Measurements from ENCODE around the gene RAB20.
"Not testable (repeated sequence)": the region's sequence is repeated elsewhere in the genome, so short reads cannot be mapped to it uniquely, and the experiment has no call there.

RAB20 gene, protein sequence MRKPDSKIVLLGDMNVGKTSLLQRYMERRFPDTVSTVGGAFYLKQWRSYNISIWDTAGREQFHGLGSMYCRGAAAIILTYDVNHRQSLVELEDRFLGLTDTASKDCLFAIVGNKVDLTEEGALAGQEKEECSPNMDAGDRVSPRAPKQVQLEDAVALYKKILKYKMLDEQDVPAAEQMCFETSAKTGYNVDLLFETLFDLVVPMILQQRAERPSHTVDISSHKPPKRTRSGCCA

DNA sequence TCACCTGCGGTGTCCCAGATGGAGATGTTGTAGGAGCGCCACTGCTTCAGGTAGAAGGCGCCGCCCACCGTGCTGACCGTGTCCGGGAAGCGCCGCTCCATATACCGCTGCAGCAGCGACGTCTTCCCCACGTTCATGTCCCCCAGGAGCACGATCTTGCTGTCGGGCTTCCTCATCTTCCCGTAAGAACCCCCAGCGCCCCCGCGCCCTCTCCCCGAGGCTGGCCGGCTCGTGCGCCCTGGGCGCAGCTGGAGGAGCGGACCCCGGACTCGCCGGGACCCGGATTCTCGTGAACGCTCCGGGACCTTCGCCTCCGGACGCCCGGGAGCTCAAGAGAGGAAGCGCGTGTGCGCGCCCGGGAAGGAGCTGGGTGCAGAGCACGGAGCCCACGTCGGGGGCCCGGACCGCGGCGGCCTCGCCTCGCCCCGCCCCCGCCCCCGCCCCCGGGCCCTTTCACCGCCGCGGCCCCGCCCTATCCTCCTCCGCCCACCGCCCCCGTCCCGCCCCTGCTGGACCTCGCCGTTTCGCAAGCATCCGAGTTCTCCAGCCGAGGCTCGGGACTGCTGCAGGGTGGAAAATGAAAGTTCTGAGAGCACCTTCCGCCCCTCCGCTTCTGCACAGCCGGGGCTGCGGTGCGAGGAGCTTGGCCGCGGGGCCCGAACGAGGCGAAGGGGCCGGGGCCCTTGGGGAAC lies at the start of gene RAB20:
RAB20 (minus strand) TSS at position 379 of the 692 bp plus-strand sequence; CDS start at position 176, 203 bp downstream.
- peak; percentile 55 to 73 for DNase-seq

DNA sequence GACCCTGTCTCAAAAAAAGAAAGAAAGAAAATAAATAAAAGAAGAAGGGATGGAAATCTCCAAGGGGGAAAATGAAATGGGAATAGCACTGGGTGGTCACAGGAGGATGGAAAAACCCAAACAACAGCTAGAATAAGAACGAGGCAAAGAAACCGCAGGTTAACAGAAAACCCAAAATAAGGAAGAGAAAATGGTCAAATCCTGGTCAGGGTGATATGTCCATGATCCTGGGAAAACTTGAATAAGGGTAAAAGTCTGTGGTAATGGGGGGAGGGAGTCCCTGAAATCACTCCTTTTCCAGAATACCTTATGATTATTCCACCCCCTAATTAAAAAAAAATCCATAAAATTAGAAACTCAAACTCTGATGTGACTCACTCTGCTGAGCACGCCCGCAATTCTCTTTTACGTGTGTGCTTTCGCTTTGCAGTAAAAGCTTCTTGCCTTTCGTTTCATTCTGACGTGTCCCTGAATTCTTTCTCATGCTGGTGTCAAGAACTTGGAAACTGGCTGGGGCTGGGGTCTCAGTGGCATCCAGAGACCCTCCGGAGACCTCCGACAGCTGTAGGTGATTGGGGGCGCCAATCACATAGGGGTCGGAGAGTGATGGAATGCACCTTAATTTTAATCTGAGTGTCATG lies 49.6 kb upstream of the RAB20 start:
- no peak for DNase-seq

DNA sequence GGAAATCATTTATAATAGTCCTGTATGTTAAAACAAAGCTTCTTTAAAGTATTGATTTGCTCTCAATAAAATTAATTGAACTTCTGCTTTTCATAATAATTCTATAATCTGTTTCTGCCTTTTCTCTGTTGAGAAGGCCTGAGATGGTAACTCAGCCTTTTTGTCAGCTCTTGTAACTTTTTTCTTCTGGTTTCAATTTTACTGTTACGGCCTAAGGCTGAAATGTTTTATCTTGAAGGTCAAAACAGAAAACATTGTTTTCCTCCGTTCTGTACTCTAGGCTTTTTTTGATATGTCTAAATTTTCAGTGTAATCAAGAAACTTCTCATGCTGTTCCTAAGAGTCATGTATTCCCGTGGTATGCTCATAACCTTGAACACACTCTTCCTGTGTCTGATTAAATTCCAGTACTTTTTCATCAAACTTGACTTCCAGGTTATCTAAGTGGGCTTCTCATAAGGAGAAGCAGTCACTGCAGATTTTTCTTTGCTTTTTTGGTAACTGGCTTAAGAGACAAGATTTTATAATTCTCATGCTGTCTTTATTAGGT lies 46.2 kb upstream of the RAB20 start:
- DNase-seq = no peak

DNA sequence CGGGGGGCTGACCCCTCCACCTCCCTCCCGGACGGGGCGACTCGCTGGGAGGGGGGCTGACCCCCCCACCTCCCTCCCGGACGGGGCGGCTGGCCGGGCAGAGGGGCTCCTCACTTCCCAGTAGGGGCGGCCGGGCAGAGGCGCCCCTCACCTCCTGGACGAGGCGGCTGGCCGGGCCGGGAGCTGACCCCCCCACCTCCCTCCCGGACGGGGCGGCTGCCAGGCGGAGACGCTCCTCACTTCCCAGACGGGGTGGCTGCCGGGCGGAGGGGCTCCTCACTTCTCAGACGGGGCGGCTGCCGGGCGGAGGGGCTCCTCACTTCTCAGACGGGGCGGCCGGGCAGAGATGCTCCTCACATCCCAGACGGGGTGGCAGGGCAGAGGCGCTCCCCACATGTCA lies 44.8 kb upstream of the RAB20 start:
- DNase-seq = not testable (repeated sequence)

DNA sequence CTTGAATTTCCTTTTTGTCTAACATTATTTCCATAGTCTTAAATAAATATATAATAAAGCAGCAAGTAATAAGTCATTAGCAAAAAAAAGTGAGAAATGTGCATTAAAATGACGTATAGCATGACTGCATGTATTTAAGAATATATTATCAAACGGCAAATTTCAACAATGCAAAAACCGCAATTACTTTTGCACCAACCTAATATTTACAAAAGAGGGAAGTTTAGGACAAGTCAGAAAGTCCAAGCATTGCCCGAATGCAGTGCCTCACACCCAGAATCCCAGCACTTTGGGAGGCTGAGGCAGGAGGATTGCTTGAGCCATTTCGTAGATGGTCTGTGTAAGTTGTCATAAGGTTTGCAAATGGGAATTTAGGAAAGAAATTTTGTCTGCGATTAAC lies 43.6 kb upstream of the RAB20 start:
- DNase-seq = no peak

DNA sequence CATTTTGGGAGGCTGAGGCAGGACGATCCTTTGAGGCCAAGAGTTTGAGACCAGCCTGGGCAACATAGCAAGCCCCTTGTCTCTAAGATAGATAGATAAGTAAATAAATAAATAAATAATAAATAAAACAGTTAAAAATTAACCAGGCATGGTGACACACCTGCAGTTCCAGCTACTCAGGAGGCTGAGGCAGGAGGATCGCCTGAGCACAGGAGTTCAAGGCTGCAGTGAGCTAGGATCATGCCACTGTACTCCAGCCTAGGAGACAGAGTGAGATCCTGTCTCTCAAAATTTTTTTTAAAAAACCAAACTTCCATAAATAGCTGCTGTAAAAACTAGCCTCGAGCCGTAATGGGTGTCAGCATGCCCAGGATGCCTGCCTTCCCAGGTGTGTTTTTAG lies 39.5 kb upstream of the RAB20 start:
- DNase-seq = no peak

DNA sequence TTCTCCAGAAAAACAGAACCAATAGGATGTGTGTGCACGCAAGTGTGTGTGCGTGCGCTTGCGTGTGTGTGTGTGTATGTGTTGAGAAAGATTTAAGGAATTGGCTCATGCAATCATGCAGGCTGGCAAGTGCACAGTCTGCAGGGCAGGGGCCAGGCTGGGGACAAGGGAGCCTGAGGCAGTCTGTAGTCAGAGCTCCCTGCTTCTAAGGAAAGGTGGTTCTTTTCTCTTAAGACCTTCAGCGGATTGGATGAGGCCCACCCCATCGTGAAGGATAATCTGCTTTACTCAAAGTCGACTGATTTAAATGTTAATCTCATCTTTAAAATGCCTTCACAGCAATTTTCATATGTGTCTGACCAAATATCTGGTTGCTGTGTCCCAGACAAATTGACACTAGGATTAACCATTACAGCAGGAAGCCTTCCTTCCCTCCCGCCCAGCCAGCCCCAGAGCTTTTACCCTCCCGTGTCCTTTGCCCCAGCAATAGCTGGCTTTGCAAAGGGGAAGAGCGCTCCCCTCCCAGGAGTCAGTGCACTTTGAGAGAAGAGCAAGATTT lies 38.8 kb upstream of the RAB20 start:
- no peak for DNase-seq

DNA sequence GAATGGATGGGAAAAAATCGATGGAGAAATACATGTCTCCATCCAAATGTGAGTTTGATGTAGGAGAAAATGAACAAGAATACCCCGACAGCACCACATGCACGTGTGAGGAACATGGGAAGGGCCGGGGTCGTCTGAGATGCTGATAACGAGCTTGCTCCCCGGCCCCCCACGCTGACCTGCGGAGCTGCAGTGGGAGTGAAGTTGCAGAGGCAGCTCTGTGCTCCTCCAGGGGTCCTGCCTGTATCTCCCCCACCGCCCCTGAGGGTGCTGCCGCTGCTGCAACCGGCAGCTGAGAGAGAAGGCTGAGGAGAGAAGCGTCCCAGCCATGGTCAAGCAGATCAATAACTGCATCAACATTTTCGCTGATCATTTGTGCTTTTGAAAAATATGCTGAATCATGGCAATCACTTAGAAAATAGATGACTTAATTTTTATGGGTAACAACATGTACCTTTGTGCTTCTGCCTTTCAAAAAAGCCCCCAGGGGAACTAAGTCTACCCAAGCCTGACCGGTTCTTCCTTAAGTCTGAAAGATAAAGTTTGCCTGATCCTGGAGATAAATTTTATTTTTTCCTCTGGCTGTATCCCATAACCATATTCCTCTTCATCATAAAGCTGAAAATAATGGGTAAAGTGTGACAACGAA lies 35.6 kb upstream of the RAB20 start:
- DNase-seq = no peak

DNA sequence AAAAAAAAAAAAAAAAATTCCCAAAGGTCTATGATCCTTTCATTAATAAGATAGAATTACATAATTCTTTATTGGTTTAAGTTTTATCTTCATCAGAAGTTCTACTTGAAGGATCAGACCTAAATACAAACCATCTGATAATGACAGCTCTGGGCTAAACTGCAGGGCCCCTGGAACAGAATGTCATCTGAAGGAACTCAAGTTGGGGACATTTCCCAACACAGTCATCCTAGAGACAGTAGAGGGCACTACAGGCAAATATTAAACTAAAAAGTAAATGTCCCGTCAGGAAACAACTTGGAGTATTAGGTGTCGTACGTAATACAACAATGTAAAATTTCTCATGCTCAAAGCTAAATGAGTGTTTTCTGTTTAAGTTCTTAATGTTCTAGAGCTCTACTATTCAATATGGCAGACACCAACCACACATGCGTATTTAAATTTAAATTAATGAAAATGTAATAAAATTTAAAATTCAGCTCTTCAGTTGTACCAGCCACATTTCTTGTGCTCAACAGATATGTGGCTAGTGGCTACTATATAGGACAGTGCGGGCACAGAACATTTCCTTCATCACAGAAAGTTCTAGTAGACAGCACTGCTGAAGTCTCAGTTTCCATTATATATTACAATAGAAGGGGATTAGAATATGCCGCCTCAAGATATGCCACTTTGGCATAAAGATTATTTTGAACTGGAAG lies 32.1 kb upstream of the RAB20 start:
- no peak for DNase-seq

DNA sequence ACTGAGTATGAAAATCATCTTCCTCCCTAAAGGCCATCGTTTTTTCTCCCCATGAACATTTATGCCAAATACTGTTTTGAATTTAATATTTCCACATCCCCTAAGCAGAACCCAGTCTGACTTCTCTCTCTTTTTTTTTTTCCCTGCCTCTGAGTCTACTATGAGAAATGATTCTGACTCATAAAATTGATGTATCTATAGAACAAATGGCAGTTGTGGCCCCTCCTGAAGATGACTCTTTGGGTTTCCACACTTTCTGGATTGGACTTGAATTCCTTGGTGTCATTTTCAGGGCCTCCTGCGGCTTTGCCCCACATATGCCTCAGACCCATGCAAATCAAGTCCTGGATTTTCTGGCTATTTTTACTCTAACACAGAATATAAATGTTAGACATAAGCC lies 31.1 kb upstream of the RAB20 start:
- no peak for DNase-seq

DNA sequence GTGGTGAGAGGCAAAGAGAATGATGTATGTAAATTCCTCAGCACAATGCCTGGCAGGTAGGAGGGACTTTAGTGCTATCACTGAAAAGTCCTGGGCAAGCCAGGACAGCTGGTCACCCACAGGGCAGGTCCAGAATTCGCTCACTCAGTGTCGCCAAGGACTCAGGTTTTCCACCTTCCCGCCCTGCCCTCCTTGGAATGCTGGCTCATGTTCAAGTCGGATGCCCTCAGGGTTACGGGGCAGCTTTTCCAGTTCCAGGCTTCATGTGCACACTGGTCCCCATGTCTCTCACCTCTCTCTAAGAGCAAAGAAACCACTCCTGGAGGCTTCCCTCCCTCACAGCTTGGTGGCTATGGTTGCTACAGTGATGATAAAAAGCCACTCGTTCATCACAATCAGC lies 29.1 kb upstream of the RAB20 start:
- no peak for DNase-seq

DNA sequence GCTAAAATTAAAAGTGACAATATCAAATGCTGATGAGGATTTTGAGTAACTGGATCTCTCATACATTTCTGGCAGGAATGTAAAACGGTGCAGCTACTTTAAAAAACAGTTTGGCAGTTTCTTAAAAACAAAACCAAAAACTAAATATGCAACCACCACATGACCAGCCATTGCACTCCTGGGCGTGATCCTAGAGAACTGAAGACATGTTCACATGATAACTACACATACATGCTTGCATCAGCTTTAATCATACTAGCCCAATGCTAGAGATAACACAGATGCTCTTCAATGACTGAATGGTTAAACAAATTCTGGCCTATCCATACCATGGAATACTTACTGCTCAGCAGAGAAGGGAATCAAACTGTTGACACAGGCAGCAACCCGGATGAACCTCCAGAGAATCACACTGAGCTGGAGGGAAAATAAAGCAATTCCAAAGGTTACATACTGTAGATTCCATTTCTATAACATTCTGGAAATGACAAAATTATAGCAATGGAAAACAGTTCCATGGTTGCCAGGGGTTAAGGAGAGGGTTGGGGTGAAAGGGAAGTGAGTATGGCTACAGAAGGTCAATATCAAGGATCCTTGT lies 28.4 kb upstream of the RAB20 start:
- no peak for DNase-seq

DNA sequence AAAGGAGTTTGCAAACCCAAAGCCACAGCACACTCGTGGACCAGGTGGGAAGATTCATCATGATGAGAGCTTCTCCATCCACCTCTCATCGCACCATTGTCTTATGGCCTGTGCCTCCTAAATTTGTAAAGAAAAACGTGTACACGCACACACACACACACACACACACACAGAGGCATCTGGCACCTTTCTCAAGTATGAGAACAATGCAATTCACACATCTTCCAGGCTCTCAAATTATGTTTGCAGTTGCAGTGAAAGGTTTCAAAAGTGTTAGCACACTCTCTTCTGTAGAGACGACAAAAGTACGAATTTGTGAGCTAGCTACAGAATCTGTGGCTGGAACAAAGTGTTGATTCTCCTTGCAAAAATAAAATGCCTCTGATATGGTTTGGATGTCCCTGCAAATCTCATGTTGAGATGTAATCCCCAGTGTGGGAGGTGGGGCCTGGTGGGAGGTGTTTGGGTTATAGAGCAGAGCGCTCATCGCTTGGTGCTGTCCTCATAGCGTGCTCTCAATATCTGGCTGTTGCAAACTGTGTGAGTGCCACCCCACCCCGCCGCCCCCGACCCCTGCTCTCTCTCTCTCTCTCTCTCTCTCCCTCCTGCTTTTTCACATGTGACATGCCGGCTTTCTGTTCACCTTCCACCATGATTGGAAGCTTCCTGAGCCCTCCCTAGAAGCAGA lies 21.8 kb upstream of the RAB20 start:
- no peak for DNase-seq

DNA sequence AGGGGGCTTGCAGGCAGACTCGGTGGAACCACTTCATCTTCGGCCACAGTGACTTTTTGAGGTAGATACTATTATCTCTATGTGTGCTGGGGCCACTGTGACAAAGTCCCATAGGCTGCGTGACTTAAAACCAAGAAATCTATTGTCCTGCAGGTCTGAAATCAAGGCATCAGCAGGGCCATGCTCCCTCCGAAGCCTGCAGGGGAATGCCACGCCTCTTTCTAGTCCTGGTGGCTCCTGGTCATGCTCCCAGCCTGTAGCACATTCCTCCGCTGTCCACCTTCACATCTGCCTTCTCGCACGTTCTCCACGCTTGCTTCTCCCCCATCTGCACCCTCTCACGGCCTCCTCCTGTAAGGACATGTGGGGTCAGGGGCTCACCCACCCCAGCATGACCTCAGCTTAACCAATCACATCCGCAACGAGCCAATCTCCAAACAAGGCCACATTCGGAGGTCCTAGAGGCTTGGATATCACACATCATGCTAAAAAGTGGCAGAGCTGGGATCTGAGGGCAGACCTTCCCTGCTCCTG lies 21.0 kb upstream of the RAB20 start:
- no peak for DNase-seq

DNA sequence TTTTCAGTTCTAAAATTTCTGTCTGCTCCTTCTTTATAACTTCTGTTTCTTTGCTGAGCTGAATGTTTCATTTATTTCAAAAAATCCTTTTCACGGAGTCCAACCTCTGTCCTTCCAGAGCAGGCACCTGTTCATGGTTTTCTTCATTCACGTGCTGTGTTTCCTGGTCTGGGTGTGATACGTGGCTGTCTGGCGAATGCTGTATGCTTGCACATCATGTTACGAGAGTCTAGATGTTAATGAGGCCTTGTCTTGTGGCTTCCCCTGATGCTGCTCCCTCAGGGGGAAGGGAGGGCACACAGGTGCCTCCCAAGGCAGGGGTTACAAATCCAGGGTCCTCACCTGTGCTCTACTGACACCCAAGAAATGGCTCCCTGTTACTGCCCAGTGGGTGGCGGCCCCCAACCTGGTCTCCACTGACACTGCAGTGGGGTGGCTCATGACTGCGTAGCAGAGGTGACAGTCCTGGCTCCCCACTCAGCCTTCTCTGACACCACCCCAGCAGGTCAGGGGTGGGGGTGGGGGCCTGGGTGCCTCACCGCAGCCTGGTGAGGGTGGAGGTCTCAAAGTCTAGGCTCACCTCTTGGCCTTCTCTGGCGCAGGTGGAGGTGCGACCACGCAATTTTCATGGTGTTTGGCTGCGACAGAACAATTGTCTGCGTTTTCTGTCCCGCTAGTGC lies 20.1 kb upstream of the RAB20 start:
- DNase-seq = no peak

DNA sequence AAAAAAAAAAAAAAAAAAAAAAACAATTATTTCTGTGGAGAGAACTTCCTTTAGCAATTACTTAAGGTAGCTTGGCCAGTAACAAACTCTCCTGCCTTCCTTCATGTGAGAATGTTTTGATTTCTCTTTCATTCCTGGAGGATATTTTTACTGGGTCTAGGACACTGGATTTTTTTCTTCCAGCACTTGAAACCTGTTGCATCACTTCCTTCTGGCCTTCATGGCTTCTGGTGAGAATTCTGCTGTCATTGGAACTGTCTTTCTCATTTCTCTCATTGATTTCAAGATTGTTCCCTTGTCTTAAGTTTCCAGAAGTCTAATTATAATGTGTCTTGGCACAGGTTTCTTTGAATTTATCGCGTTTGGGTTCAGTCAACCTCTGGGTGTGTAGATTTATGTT lies 19.3 kb upstream of the RAB20 start:
- no peak for DNase-seq

DNA sequence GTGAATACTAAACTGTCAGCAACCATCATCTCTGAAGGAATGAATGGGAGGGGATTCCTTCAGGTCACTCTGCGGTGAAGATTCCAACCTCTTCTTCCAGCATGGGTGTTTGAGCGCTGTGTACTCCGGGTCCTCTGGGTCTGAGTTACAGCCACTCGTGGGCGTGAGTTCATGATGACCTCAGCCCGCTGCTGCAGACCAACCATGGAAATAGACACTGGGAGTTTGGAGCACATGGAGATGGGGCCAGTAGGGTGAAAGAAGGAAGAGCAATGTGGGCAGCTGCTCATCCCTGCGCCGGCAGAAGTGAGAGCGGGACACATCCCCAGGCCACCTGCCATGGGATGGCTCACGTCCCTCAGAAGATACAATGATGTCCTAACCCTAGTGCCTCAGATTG lies 16.8 kb upstream of the RAB20 start:
- no peak for DNase-seq

DNA sequence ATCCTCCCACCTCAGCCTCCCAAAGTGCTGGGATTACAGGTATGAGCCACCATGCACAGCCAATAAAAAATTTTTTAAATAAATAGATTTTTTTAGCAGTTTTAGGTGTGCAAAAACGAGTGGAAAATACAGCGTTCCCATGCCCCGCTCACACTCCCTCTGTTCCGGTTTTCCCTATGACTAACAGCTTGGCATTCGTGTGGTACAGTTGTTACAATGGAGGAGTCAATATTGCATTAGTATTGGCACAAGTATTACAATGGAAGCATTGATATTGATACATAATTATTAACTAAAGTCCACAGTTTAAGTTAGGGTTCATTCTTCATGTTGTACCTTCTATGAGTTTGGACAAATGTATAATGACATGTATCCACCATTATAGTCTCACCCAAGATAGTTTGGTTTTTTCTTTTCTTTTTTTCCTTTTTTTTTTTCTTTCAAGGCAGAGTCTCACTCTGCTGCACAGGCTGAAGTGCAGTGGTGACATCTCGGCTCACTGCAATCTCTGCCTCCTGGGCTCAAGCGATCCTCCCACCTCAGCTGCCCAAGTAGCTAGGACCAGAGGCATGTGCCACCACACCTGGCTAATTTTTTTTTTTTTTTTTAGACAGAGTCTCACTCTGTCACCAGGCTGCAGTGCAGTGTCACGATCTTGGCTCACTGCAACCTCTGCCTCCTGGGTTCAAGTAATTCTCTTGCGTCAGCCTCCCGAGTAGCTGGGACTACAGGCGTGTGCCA lies 15.4 kb upstream of the RAB20 start:
- no peak for DNase-seq

DNA sequence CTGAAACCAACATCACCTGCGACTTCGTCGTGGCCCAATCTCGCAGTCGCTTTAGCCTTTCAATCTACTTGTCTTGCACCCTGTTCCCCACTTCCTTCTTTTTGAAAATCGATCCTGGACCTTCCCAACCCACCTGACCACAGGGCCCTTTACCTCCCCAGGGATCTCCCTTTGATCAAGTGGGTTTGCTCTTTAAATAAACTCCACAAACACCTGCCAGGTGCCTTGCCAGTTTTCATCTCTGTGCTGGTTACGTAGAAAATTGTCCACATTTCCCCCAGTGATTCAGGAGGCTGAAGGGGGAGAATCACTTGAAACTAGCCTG lies 14.5 kb upstream of the RAB20 start:
- DNase-seq = no peak
